ENCODE data around the gene ST3GAL4. TPM values are rescaled to one million over a fixed set of nuclear protein-coding genes. Genes with fewer than 3 reads are reported as not detected.
"Not testable (repeated sequence)": the region's sequence is repeated elsewhere in the genome, so short reads cannot be mapped to it uniquely, and the experiment has no call there.

Gene ST3GAL4
- total RNA-seq, 1 donor, result 13.8 TPM

DNA sequence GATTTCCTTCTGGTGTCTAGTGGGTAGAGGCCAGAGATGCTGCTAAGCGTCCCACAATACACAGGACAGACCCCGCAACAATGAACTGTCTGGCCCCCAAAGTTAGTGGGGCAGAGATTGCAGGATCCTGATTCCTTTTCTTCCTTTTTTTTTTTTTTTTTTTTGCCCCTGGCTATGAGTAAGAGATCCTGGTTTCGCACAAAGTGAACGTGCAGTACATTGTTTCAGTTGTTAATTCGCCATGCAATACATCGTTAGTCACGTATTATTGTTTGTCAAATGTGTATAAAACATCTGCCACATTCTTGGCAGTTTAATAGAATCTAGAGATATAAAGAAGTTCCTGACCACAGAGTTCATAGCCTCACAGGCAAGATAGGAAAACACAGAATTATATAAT, 20.2 kb downstream of the ST3GAL4 start:
- no peak overlapping the region for H3K4me2 ChIP-seq (ENCODE audit: insufficient read depth, low read length)
- H3K79me2 ChIP-seq (ENCODE audit: insufficient read depth, low read length), result peaks cover 47% of the 10 kb centered on the region
- H3K27ac ChIP-seq (ENCODE audit: low read depth, low read length), result no peak overlapping the region
- TF ChIP-seq, protein P1, sequence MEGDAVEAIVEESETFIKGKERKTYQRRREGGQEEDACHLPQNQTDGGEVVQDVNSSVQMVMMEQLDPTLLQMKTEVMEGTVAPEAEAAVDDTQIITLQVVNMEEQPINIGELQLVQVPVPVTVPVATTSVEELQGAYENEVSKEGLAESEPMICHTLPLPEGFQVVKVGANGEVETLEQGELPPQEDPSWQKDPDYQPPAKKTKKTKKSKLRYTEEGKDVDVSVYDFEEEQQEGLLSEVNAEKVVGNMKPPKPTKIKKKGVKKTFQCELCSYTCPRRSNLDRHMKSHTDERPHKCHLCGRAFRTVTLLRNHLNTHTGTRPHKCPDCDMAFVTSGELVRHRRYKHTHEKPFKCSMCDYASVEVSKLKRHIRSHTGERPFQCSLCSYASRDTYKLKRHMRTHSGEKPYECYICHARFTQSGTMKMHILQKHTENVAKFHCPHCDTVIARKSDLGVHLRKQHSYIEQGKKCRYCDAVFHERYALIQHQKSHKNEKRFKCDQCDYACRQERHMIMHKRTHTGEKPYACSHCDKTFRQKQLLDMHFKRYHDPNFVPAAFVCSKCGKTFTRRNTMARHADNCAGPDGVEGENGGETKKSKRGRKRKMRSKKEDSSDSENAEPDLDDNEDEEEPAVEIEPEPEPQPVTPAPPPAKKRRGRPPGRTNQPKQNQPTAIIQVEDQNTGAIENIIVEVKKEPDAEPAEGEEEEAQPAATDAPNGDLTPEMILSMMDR (IDR thresholded peaks at IDR 0.05; ENCODE audit: extremely low read depth, low read depth, low read length), result no peak
- H3K36me3 ChIP-seq (ENCODE audit: insufficient read depth, low read length), result no peaks in the 10 kb centered on the region
- H3K9me3 ChIP-seq (ENCODE audit: low read depth, low read length), result no peaks in the 10 kb centered on the region
- peaks cover 41% of the 10 kb centered on the region for H4K20me1 ChIP-seq (ENCODE audit: insufficient read depth, low read length)
- H2AFZ ChIP-seq (ENCODE audit: low read length), result no peak overlapping the region
- no peaks in the 10 kb centered on the region for H3K27me3 ChIP-seq (ENCODE audit: insufficient read depth, low read length)
- DNase-seq (ENCODE audit: insufficient read length, low spot score, missing footprints), result no peak
- no peak overlapping the region for H3K4me3 ChIP-seq (ENCODE audit: insufficient read depth, low read length)
- H3K4me1 ChIP-seq (ENCODE audit: insufficient read depth, low read length), result peaks cover 7% of the 10 kb centered on the region

DNA sequence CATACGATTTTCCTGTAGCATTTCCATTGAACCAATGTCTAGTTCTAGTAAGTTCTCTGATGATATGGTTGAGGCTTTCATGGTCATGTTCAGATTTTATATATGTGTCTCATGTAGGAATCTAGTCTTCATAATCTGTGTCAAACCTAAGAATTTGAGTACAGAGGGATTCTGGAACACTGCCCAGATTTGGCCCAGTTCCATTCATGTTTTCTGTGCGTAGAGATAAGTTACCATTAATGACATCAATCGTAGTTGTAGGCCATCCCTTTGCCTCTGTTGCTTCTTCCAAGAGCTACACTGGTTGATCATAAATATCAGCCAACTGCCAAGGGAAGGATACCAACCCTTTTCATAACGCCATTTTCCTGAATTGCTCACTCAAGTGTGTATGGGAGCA, 23.3 kb downstream of the ST3GAL4 start:
- H2AFZ ChIP-seq (ENCODE audit: low read length), result no peak overlapping the region
- H3K4me2 ChIP-seq (ENCODE audit: insufficient read depth, low read length), result no peak overlapping the region
- no peak overlapping the region for H3K27ac ChIP-seq (ENCODE audit: low read depth, low read length)
- no peaks in the 10 kb centered on the region for H3K4me1 ChIP-seq (ENCODE audit: insufficient read depth, low read length)
- no peak for DNase-seq (ENCODE audit: insufficient read length, low spot score, missing footprints)
- H3K27me3 ChIP-seq (ENCODE audit: insufficient read depth, low read length), result no peaks in the 10 kb centered on the region
- H4K20me1 ChIP-seq (ENCODE audit: insufficient read depth, low read length), result peaks cover 23% of the 10 kb centered on the region
- no peaks in the 10 kb centered on the region for H3K9me3 ChIP-seq (ENCODE audit: low read depth, low read length)
- H3K79me2 ChIP-seq (ENCODE audit: insufficient read depth, low read length), result peaks cover 30% of the 10 kb centered on the region
- TF ChIP-seq, protein P1 (IDR thresholded peaks at IDR 0.05; ENCODE audit: extremely low read depth, low read depth, low read length), result no peak
- H3K36me3 ChIP-seq (ENCODE audit: insufficient read depth, low read length), result no peaks in the 10 kb centered on the region
- H3K4me3 ChIP-seq (ENCODE audit: insufficient read depth, low read length), result no peak overlapping the region

- no peaks in the 10 kb centered on the region for H3K36me3 ChIP-seq (ENCODE audit: insufficient read depth, low read length)
- DNase-seq (ENCODE audit: insufficient read length, low spot score, missing footprints), result no peak
Observed at GRCh38 chr11:126380909-126381308, 25.4 kb downstream of the ST3GAL4 start.

DNA sequence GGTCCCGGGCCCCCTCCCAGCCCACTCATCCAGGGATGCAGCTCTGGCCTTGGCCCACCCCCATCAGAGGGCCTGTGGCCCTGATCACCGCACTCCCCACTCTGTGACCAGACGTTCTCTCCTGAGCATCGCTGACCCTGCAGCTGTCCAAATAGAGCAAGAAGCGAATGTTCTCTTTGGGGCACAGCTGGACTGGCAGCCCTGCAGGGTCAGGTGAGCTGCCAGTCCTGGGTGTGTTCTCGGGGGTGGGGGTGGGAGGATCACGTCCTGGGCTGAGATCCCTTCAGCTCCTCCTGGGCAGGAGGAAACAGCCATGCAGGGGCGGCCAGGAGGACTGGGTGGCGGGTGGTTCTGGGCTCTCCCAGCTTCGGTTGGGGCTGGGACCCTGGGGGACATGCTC, 26.5 kb downstream of the ST3GAL4 start:
- H3K27ac ChIP-seq (ENCODE audit: low read depth, low read length); H3K4me3 ChIP-seq (ENCODE audit: insufficient read depth, low read length); H3K4me1 ChIP-seq (ENCODE audit: insufficient read depth, low read length); DNase-seq (ENCODE audit: insufficient read length, low spot score, missing footprints); H3K9me3 ChIP-seq (ENCODE audit: low read depth, low read length); H3K27me3 ChIP-seq (ENCODE audit: insufficient read depth, low read length); H2AFZ ChIP-seq (ENCODE audit: low read length); H3K36me3 ChIP-seq (ENCODE audit: insufficient read depth, low read length); H3K4me2 ChIP-seq (ENCODE audit: insufficient read depth, low read length): not testable (repeated sequence)
- H3K79me2 ChIP-seq (ENCODE audit: insufficient read depth, low read length), result peaks cover 23% of the 10 kb centered on the region
- peaks cover 22% of the 10 kb centered on the region for H4K20me1 ChIP-seq (ENCODE audit: insufficient read depth, low read length)

More at GRCh38 chr11:126380909-126381308, 25.4 kb downstream of the ST3GAL4 start:
- TF ChIP-seq, protein P1 (IDR thresholded peaks at IDR 0.05; ENCODE audit: extremely low read depth, low read depth, low read length), result no peak
- no peak overlapping the region for H2AFZ ChIP-seq (ENCODE audit: low read length)
- H3K4me3 ChIP-seq (ENCODE audit: insufficient read depth, low read length), result no peak overlapping the region
- H3K27ac ChIP-seq (ENCODE audit: low read depth, low read length), result no peak overlapping the region
- no peaks in the 10 kb centered on the region for H3K4me1 ChIP-seq (ENCODE audit: insufficient read depth, low read length)
- no peak overlapping the region for H3K4me2 ChIP-seq (ENCODE audit: insufficient read depth, low read length)
- H4K20me1 ChIP-seq (ENCODE audit: insufficient read depth, low read length), result peaks cover 21% of the 10 kb centered on the region
- peaks cover 24% of the 10 kb centered on the region for H3K79me2 ChIP-seq (ENCODE audit: insufficient read depth, low read length)
- no peaks in the 10 kb centered on the region for H3K27me3 ChIP-seq (ENCODE audit: insufficient read depth, low read length)
- no peaks in the 10 kb centered on the region for H3K9me3 ChIP-seq (ENCODE audit: low read depth, low read length)

GRCh38 chr11:126382641-126383040, 27.2 kb downstream of the ST3GAL4 start:
- H4K20me1 ChIP-seq (ENCODE audit: insufficient read depth, low read length), result peaks cover 21% of the 10 kb centered on the region
- not testable (repeated sequence) for H3K4me1 ChIP-seq (ENCODE audit: insufficient read depth, low read length); DNase-seq (ENCODE audit: insufficient read length, low spot score, missing footprints); H3K4me2 ChIP-seq (ENCODE audit: insufficient read depth, low read length); H3K27me3 ChIP-seq (ENCODE audit: insufficient read depth, low read length); H3K4me3 ChIP-seq (ENCODE audit: insufficient read depth, low read length); H2AFZ ChIP-seq (ENCODE audit: low read length); H3K36me3 ChIP-seq (ENCODE audit: insufficient read depth, low read length); H3K9me3 ChIP-seq (ENCODE audit: low read depth, low read length); H3K27ac ChIP-seq (ENCODE audit: low read depth, low read length)
- H3K79me2 ChIP-seq (ENCODE audit: insufficient read depth, low read length), result peaks cover 24% of the 10 kb centered on the region
